ENCODE data around the gene PRND.
"Not testable (repeated sequence)": the region's sequence is repeated elsewhere in the genome, so short reads cannot be mapped to it uniquely, and the experiment has no call there.

Gene PRND

GRCh38 chr20:4699216-4699615 lies 22.5 kb upstream of the PRND start:
- DNase-seq (ENCODE audit: low read depth) = no peak
- TF ChIP-seq MYC (IDR thresholded peaks at IDR 0.05; ENCODE audit: low read depth, low read length) = no peak
- no peak for TF ChIP-seq MAX (IDR thresholded peaks at IDR 0.05; ENCODE audit: low read depth, low read length)
- TF ChIP-seq POLR2A (IDR thresholded peaks at IDR 0.05; ENCODE audit: extremely low read depth, insufficient read length) = no peak
- TF ChIP-seq, protein P1, sequence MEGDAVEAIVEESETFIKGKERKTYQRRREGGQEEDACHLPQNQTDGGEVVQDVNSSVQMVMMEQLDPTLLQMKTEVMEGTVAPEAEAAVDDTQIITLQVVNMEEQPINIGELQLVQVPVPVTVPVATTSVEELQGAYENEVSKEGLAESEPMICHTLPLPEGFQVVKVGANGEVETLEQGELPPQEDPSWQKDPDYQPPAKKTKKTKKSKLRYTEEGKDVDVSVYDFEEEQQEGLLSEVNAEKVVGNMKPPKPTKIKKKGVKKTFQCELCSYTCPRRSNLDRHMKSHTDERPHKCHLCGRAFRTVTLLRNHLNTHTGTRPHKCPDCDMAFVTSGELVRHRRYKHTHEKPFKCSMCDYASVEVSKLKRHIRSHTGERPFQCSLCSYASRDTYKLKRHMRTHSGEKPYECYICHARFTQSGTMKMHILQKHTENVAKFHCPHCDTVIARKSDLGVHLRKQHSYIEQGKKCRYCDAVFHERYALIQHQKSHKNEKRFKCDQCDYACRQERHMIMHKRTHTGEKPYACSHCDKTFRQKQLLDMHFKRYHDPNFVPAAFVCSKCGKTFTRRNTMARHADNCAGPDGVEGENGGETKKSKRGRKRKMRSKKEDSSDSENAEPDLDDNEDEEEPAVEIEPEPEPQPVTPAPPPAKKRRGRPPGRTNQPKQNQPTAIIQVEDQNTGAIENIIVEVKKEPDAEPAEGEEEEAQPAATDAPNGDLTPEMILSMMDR (IDR thresholded peaks at IDR 0.05; ENCODE audit: low read depth, low read length) = no peak
- no peak overlapping the region for H3K4me3 ChIP-seq (ENCODE audit: low read depth, low read length)

- TF ChIP-seq, protein P1 (IDR thresholded peaks at IDR 0.05; ENCODE audit: low read depth, low read length) = no peak
- TF ChIP-seq POLR2A (IDR thresholded peaks at IDR 0.05; ENCODE audit: extremely low read depth, insufficient read length) (no peak), MAX (IDR thresholded peaks at IDR 0.05; ENCODE audit: low read depth, low read length) (no peak), MYC (IDR thresholded peaks at IDR 0.05; ENCODE audit: low read depth, low read length) (no peak)
- no peak overlapping the region for H3K4me3 ChIP-seq (ENCODE audit: low read depth, low read length)
- DNase-seq (ENCODE audit: low read depth) = no peak
Observed at GRCh38 chr20:4699957-4700356, 21.8 kb upstream of the PRND start.

DNA sequence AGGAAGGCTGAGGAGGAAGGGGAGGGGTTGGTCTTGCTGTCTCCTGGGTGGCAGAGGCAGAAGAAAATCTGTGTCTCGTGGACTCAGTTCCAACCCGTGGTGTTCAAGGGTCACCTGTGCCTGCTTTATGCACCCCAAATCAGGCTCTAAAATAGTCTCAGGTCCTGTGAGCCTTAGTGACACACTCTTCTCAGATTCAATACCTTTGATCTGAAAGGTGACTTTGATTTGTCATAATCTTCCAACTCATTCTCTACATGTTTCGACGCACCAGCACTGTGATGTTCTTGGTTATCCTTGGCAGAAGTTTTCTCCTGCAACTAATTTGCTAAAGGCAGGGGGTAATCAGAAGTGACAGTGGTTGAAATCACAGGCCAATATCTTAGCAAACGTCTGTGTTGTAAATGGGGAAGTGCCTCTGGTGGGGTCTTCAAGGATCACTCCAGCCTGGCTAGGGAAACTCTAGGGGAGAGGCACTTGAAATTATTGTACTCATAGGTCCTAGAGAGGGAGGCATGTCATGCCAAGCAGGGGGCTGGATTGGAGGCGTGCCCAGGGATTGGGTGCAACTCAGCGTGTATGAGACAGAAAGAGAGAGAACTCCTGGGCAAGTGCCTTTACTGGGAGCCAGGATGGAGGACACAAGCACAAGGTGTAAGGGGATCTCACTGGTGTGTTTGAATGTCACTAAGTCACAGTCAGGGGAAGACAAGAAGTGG lies 19.0 kb upstream of the PRND start:
- no peak overlapping the region for H3K4me3 ChIP-seq (ENCODE audit: low read depth, low read length)
- TF ChIP-seq MAX (IDR thresholded peaks at IDR 0.05; ENCODE audit: low read depth, low read length) (no peak), MYC (IDR thresholded peaks at IDR 0.05; ENCODE audit: low read depth, low read length) (no peak), POLR2A (IDR thresholded peaks at IDR 0.05; ENCODE audit: extremely low read depth, insufficient read length) (no peak)
- TF ChIP-seq, protein P1 (IDR thresholded peaks at IDR 0.05; ENCODE audit: low read depth, low read length) = no peak
- peak; percentile 29 for DNase-seq (ENCODE audit: low read depth)

- TF ChIP-seq MYC (IDR thresholded peaks at IDR 0.05; ENCODE audit: low read depth, low read length) (no peak), POLR2A (IDR thresholded peaks at IDR 0.05; ENCODE audit: extremely low read depth, insufficient read length) (no peak), MAX (IDR thresholded peaks at IDR 0.05; ENCODE audit: low read depth, low read length) (no peak)
- TF ChIP-seq, protein P1 (IDR thresholded peaks at IDR 0.05; ENCODE audit: low read depth, low read length) = no peak
- DNase-seq (ENCODE audit: low read depth) = no peak
Observed at GRCh38 chr20:4703281-4703676, 18.4 kb upstream of the PRND start.

GRCh38 chr20:4706941-4707340 lies 14.8 kb upstream of the PRND start:
- not testable (repeated sequence) for H3K4me3 ChIP-seq (ENCODE audit: low read depth, low read length); DNase-seq (ENCODE audit: low read depth)

More at GRCh38 chr20:4703281-4703676, 18.4 kb upstream of the PRND start:
- H3K4me3 ChIP-seq (ENCODE audit: low read depth, low read length) = no peak overlapping the region

DNA sequence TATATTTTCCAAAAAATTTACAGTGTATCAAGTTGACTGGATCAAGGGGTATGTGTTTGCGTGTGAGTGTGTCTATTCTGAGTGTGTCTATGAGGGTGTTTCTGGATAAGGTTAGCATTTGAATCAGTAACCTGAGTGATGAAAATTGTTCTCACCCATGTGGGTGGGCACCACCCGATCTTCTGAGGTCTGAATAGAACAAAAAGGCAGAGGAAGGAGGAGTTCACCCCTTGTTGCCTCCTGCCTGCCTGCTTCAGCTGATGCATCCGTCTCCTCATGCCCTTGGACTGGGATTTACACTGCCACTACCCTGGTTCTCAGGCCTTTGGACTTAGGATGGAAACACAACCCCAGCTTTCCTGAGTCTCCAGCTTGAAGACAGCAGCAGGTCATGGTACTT lies 13.7 kb upstream of the PRND start:
- TF ChIP-seq MYC (IDR thresholded peaks at IDR 0.05; ENCODE audit: low read depth, low read length) = no peak
- TF ChIP-seq, protein P1 (IDR thresholded peaks at IDR 0.05; ENCODE audit: low read depth, low read length) = no peak
- TF ChIP-seq POLR2A (IDR thresholded peaks at IDR 0.05; ENCODE audit: extremely low read depth, insufficient read length) = no peak
- TF ChIP-seq MAX (IDR thresholded peaks at IDR 0.05; ENCODE audit: low read depth, low read length) = no peak
- DNase-seq (ENCODE audit: low read depth) = no peak
- H3K4me3 ChIP-seq (ENCODE audit: low read depth, low read length) = no peak overlapping the region
